Measurements from ENCODE around the gene HDLBP. TPM values are rescaled to one million over a fixed set of nuclear protein-coding genes. Genes with fewer than 3 reads are reported as not detected.

Gene HDLBP
- total RNA-seq, 1 donor from 2014 or later = 989 TPM

GRCh38 chr2:241217320-241218031, 98.0 kb downstream of the HDLBP start:
- peak overlapping the region; percentile 73 for H3K4me3 Mint-ChIP-seq (ENCODE audit: unreplicated experiment)
- no peaks in the 10 kb centered on the region for H3K36me3 Mint-ChIP-seq (ENCODE audit: low read depth)
- H3K27ac Mint-ChIP-seq (ENCODE audit: unreplicated experiment) = peak overlapping the region; percentile 94
- peaks cover 27% of the 10 kb centered on the region for H3K4me1 Mint-ChIP-seq (ENCODE audit: low read depth)
- no peaks in the 10 kb centered on the region for H3K27me3 Mint-ChIP-seq (ENCODE audit: low read depth)
- peak; percentile 17 for TF ChIP-seq CTCF (IDR thresholded peaks at IDR 0.05)
- DNase-seq (ENCODE audit: low spot score) = peak; percentile 91
- no peaks in the 10 kb centered on the region for H3K9me3 Mint-ChIP-seq (ENCODE audit: low read depth)

- no peak for TF ChIP-seq CTCF (IDR thresholded peaks at IDR 0.05)
- Mint-ChIP-seq H3K4me3 (ENCODE audit: unreplicated experiment) (no peak overlapping the region), H3K4me1 (ENCODE audit: low read depth) (peaks cover 27% of the 10 kb centered on the region), H3K27me3 (ENCODE audit: low read depth) (peaks cover 4% of the 10 kb centered on the region), H3K27ac (ENCODE audit: unreplicated experiment) (no peak overlapping the region), H3K36me3 (ENCODE audit: low read depth) (no peaks in the 10 kb centered on the region), H3K9me3 (ENCODE audit: low read depth) (no peaks in the 10 kb centered on the region)
- DNase-seq (ENCODE audit: low spot score) = no peak
Measured at GRCh38 chr2:241216211-241216761, 99.2 kb downstream of the HDLBP start.

GRCh38 chr2:241215421-241215820, 100.1 kb downstream of the HDLBP start:
- H3K36me3 Mint-ChIP-seq (ENCODE audit: low read depth) = no peaks in the 10 kb centered on the region
- H3K27me3 Mint-ChIP-seq (ENCODE audit: low read depth) = peaks cover 4% of the 10 kb centered on the region
- no peak overlapping the region for H3K4me3 Mint-ChIP-seq (ENCODE audit: unreplicated experiment)
- no peak for DNase-seq (ENCODE audit: low spot score)
- peaks cover 27% of the 10 kb centered on the region for H3K4me1 Mint-ChIP-seq (ENCODE audit: low read depth)
- H3K9me3 Mint-ChIP-seq (ENCODE audit: low read depth) = no peaks in the 10 kb centered on the region
- TF ChIP-seq CTCF (IDR thresholded peaks at IDR 0.05) = no peak
- no peak overlapping the region for H3K27ac Mint-ChIP-seq (ENCODE audit: unreplicated experiment)

GRCh38 chr2:241214766-241215165, 100.7 kb downstream of the HDLBP start:
- Mint-ChIP-seq H3K27me3 (ENCODE audit: low read depth) (peaks cover 4% of the 10 kb centered on the region), H3K4me3 (ENCODE audit: unreplicated experiment) (no peak overlapping the region), H3K4me1 (ENCODE audit: low read depth) (peaks cover 23% of the 10 kb centered on the region), H3K27ac (ENCODE audit: unreplicated experiment) (no peak overlapping the region), H3K36me3 (ENCODE audit: low read depth) (no peaks in the 10 kb centered on the region), H3K9me3 (ENCODE audit: low read depth) (no peaks in the 10 kb centered on the region)
- DNase-seq (ENCODE audit: low spot score) = no peak
- TF ChIP-seq CTCF (IDR thresholded peaks at IDR 0.05) = no peak

- TF ChIP-seq CTCF (IDR thresholded peaks at IDR 0.05) = no peak
- Mint-ChIP-seq H3K4me3 (ENCODE audit: unreplicated experiment) (no peak overlapping the region), H3K36me3 (ENCODE audit: low read depth) (no peaks in the 10 kb centered on the region), H3K4me1 (ENCODE audit: low read depth) (peaks cover 21% of the 10 kb centered on the region), H3K9me3 (ENCODE audit: low read depth) (no peaks in the 10 kb centered on the region), H3K27me3 (ENCODE audit: low read depth) (peaks cover 4% of the 10 kb centered on the region), H3K27ac (ENCODE audit: unreplicated experiment) (no peak overlapping the region)
- DNase-seq (ENCODE audit: low spot score) = no peak
Measured at GRCh38 chr2:241214209-241214608, 101.3 kb downstream of the HDLBP start.

Data from chondrocyte (in vitro differentiated cells).